ENCODE data around the gene TBC1D23.

DNA sequence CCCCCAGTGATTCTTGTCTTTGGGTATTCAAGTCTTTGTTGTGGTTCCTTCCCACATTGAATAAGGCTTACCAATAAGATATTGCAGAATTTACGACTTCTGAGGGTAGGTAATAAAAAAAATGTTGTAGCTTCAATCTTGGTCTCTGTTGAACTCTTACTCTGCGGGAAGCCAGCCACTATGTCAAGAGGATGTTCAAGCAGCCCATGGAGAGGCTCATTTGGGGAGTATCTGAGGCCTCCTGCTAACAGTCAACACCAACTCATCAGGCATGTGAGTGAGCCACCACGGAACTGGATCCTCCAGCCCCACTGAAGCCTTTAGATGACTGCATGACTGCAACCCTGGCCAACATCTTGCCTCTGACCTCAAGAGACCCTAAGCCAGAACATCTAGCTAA lies 3.2 kb upstream of the TBC1D23 start:
- TF ChIP-seq, protein P1, sequence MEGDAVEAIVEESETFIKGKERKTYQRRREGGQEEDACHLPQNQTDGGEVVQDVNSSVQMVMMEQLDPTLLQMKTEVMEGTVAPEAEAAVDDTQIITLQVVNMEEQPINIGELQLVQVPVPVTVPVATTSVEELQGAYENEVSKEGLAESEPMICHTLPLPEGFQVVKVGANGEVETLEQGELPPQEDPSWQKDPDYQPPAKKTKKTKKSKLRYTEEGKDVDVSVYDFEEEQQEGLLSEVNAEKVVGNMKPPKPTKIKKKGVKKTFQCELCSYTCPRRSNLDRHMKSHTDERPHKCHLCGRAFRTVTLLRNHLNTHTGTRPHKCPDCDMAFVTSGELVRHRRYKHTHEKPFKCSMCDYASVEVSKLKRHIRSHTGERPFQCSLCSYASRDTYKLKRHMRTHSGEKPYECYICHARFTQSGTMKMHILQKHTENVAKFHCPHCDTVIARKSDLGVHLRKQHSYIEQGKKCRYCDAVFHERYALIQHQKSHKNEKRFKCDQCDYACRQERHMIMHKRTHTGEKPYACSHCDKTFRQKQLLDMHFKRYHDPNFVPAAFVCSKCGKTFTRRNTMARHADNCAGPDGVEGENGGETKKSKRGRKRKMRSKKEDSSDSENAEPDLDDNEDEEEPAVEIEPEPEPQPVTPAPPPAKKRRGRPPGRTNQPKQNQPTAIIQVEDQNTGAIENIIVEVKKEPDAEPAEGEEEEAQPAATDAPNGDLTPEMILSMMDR (IDR thresholded peaks at IDR 0.05) = no peak
- TF ChIP-seq POLR2A (IDR thresholded peaks at IDR 0.05) = no peak

Data from uterus (tissue), 2 donors.